ENCODE data around the gene SLC2A8.
A peak's percentile ranks its signal among the peaks of the same experiment; 100 is the strongest.

Gene SLC2A8

DNA sequence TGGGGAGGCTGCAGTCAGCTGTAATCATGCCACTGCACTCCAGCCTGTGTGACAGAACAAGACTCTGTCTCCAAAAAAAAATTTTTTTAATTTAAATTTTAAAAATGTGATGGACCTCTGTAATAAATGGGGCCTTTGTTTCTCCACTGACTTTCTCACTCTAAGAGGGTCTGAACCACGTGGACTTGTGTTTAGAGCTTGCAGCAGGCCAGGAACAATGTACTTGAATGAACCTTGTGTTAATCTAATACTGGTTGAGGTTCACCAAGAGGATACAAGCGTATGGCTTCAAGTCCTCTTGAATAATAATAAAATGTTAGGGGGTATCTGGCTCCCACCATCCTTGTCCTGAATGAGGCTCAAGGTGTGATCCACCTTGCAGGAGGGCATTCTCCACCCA lies 14.4 kb upstream of the SLC2A8 start:
- DNase-seq (ENCODE audit: extremely low read depth, low read depth) = no peak

DNA sequence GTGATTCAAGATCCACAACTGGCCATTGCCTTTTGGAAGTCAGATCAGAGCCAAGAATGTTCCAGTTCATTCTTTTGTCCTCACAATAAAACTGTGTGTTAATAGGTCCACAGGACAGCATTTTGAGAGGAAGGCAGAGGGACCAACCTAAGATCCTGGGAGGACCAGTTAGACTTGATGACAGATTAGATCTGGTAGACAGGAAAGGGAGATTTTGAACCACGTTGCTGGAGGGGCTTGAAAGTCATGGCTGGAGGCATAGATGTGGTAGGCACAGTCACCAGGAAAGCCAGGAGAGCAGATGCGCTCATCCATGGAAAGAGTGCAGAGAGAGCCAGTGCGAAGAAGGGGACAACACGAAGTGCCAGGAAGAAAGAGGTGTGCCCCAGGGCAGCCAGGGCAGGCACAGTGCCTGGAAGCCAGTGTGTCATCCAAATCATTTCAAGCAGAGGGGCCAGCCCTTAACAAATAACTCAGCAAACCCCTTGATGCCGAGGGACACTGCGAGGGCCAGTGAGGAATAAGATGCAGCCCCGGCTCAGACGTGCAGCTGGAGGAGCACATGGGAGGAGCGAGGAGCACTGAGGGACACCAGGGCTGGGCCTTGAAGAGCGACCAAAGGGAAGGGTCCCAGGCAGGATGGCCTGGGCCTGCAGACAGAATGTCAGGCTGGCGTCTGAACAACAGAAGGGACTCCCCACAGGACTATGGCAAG lies 12.8 kb upstream of the SLC2A8 start:
- DNase-seq (ENCODE audit: extremely low read depth, low read depth) = no peak
- TF ChIP-seq, protein P1, sequence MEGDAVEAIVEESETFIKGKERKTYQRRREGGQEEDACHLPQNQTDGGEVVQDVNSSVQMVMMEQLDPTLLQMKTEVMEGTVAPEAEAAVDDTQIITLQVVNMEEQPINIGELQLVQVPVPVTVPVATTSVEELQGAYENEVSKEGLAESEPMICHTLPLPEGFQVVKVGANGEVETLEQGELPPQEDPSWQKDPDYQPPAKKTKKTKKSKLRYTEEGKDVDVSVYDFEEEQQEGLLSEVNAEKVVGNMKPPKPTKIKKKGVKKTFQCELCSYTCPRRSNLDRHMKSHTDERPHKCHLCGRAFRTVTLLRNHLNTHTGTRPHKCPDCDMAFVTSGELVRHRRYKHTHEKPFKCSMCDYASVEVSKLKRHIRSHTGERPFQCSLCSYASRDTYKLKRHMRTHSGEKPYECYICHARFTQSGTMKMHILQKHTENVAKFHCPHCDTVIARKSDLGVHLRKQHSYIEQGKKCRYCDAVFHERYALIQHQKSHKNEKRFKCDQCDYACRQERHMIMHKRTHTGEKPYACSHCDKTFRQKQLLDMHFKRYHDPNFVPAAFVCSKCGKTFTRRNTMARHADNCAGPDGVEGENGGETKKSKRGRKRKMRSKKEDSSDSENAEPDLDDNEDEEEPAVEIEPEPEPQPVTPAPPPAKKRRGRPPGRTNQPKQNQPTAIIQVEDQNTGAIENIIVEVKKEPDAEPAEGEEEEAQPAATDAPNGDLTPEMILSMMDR (IDR thresholded peaks at IDR 0.05; ENCODE audit: low read depth, low read length) = no peak

More for the DNA sequence above, 14.4 kb upstream of the SLC2A8 start:
- TF ChIP-seq, protein P1 (IDR thresholded peaks at IDR 0.05; ENCODE audit: low read depth, low read length) = no peak

DNA sequence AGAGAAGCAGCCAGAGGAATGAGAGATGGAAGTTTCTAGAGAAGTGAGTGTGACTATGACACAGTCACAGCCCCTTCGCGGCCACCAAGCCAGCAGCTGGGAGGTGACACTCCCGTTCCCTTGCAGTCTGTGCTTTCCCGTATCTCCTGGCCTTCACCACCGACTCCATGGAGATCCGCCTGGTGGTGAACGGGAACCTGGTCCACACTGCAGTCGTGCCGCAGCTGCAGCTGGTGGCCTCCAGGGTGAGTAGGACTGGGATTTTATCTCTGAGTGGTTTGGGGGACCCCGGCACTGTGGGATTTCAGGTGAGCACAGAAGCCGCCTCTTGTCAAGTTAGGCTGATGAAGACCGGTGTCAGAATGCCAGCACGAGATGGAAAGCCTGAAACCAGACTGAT lies 12.1 kb upstream of the SLC2A8 start:
- DNase-seq (ENCODE audit: extremely low read depth, low read depth) = no peak
- TF ChIP-seq, protein P1 (IDR thresholded peaks at IDR 0.05; ENCODE audit: low read depth, low read length) = no peak

DNA sequence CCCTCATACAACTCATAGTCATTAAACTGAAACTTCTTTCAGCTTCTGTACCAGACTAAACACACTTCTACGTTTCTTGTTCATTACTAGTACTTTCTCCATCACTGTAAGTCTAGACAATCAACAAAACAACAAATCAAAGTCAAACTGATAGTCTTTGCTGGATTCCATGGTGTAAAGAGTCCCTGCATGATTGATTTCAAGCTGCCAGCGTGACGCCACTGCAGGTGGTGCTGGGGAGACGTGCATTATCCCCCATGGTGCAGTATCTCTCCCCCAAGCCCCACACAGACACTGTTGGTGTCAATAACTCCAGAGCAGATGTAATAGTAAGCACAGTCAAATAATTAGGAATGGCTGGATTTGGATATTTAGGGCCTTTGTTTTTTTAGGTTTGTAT lies 10.7 kb upstream of the SLC2A8 start:
- DNase-seq (ENCODE audit: extremely low read depth, low read depth) = no peak
- TF ChIP-seq, protein P1 (IDR thresholded peaks at IDR 0.05; ENCODE audit: low read depth, low read length) = no peak

DNA sequence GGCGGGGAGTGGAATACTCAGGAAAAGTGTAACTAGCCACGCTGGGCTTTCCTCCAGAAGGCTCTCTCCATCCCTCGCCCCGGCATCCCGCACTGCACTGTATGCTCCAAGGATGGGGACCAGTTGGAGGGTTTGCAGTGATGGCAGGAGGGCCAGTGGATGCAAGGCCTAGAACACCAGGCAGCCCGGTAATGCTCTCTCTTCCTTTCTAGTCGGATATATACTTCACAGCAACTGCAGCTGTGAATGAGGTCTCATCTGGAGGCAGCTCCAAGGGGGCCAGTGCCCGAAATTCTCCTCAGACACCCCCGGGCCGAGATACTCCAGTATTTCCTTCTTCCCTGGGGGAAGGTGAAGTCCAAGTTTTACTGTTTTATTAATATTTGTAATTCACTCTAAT lies 10.0 kb upstream of the SLC2A8 start:
- TF ChIP-seq, protein P1 (IDR thresholded peaks at IDR 0.05; ENCODE audit: low read depth, low read length) = no peak
- DNase-seq (ENCODE audit: extremely low read depth, low read depth) = no peak

DNA sequence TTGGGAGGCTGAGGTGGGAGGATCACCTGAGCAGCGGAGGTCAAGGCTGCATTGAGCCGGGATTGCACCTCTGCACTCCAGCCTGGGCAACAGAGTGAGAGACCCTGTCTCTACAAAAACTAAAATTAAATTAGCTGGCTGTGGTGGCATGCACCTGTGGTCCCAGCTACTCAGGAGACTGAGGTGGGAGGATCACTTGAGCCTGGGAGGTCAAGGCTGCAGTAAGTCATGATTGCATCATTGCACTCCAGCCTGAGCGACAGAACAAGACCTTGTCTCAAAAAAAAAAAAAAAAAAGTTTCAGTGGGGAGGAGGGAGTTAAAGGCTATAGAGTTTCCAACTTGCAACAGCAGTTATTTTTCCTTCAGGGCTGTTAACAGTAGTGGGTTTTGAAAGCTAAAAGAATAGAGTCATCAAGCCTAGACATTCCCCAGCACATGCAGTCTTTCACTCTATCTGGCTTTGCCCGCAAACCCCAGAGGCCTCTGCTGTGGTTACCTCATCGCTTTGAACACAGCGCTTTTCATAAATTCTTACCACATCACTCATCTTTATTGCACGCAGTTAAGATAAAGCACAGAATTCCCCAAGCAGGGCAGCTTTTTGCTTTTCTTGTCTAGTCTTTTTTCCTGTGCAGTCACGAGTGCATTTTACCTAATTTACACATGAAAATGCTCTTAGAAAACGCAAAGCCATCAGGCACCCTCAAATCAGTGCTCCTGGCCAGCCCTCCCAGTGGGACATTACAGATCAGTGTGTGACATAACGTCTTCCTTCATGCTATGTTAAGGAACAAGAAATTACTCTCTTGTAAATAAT lies 8.7 kb upstream of the SLC2A8 start:
- DNase-seq (ENCODE audit: extremely low read depth, low read depth) = peak; percentile 83

More for the DNA sequence above, 8.7 kb upstream of the SLC2A8 start:
- TF ChIP-seq, protein P1 (IDR thresholded peaks at IDR 0.05; ENCODE audit: low read depth, low read length) = no peak
